Measurements from ENCODE around the gene PRSS36. TPM values are rescaled to one million over a fixed set of nuclear protein-coding genes. Genes with fewer than 3 reads are reported as not detected.

PRSS36 gene
- total RNA-seq, 1 experiment from 2014 or later, result 1.3 TPM

- peak; percentile 93 for TF ChIP-seq ESRRA (CRISPR knock-in tag; IDR thresholded peaks at IDR 0.05; ENCODE audit: borderline replicate concordance)
- no peak for TF ChIP-seq EMX1 (CRISPR knock-in tag; IDR thresholded peaks at IDR 0.05)
- peak; percentile 49; the same call in 1 of the 2 replicates for TF ChIP-seq ATF2 (CRISPR knock-in tag; IDR thresholded peaks at IDR 0.05; ENCODE audit: borderline replicate concordance, low read depth)
- peak; percentile 53 for TF ChIP-seq USF1 (CRISPR knock-in tag; IDR thresholded peaks at IDR 0.05)
- TF ChIP-seq, protein P1, sequence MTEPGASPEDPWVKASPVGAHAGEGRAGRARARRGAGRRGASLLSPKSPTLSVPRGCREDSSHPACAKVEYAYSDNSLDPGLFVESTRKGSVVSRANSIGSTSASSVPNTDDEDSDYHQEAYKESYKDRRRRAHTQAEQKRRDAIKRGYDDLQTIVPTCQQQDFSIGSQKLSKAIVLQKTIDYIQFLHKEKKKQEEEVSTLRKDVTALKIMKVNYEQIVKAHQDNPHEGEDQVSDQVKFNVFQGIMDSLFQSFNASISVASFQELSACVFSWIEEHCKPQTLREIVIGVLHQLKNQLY (CRISPR knock-in tag; IDR thresholded peaks at IDR 0.05), result 0 out of 2 replicates have a peak, but pooled peaks have one; percentile 29
- peak; percentile 97 for TF ChIP-seq TCF7 (CRISPR knock-in tag; IDR thresholded peaks at IDR 0.05; ENCODE audit: low read depth)
- TF ChIP-seq ETV6 (CRISPR knock-in tag; IDR thresholded peaks at IDR 0.05), result peak; percentile 71; the same call in 1 of the 2 replicates
- peak; percentile 95; the same call in 1 of the 2 replicates for TF ChIP-seq TEAD1 (CRISPR knock-in tag; IDR thresholded peaks at IDR 0.05)
- TF ChIP-seq JUN (CRISPR knock-in tag; IDR thresholded peaks at IDR 0.05), result peak; percentile 98
- TF ChIP-seq SP1 (CRISPR knock-in tag; conservative IDR thresholded peaks at IDR 0.05), result peak; percentile 89
- no peak for TF ChIP-seq FOXJ3 (CRISPR knock-in tag; IDR thresholded peaks at IDR 0.05; ENCODE audit: borderline replicate concordance)
- peak; percentile 95 for TF ChIP-seq TEAD4 (CRISPR knock-in tag; IDR thresholded peaks at IDR 0.05)
- TF ChIP-seq TP53 (CRISPR knock-in tag; IDR thresholded peaks at IDR 0.05), result peak; percentile 97
- TF ChIP-seq, protein P2, sequence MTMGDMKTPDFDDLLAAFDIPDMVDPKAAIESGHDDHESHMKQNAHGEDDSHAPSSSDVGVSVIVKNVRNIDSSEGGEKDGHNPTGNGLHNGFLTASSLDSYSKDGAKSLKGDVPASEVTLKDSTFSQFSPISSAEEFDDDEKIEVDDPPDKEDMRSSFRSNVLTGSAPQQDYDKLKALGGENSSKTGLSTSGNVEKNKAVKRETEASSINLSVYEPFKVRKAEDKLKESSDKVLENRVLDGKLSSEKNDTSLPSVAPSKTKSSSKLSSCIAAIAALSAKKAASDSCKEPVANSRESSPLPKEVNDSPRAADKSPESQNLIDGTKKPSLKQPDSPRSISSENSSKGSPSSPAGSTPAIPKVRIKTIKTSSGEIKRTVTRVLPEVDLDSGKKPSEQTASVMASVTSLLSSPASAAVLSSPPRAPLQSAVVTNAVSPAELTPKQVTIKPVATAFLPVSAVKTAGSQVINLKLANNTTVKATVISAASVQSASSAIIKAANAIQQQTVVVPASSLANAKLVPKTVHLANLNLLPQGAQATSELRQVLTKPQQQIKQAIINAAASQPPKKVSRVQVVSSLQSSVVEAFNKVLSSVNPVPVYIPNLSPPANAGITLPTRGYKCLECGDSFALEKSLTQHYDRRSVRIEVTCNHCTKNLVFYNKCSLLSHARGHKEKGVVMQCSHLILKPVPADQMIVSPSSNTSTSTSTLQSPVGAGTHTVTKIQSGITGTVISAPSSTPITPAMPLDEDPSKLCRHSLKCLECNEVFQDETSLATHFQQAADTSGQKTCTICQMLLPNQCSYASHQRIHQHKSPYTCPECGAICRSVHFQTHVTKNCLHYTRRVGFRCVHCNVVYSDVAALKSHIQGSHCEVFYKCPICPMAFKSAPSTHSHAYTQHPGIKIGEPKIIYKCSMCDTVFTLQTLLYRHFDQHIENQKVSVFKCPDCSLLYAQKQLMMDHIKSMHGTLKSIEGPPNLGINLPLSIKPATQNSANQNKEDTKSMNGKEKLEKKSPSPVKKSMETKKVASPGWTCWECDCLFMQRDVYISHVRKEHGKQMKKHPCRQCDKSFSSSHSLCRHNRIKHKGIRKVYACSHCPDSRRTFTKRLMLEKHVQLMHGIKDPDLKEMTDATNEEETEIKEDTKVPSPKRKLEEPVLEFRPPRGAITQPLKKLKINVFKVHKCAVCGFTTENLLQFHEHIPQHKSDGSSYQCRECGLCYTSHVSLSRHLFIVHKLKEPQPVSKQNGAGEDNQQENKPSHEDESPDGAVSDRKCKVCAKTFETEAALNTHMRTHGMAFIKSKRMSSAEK (CRISPR knock-in tag; IDR thresholded peaks at IDR 0.05; ENCODE audit: borderline replicate concordance), result no peak
- TF ChIP-seq, protein P3, sequence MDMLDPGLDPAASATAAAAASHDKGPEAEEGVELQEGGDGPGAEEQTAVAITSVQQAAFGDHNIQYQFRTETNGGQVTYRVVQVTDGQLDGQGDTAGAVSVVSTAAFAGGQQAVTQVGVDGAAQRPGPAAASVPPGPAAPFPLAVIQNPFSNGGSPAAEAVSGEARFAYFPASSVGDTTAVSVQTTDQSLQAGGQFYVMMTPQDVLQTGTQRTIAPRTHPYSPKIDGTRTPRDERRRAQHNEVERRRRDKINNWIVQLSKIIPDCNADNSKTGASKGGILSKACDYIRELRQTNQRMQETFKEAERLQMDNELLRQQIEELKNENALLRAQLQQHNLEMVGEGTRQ (CRISPR knock-in tag; IDR thresholded peaks at IDR 0.05), result no peak
- peak; percentile 90; the same call in 1 of the 2 replicates for TF ChIP-seq ARID4B (CRISPR knock-in tag; IDR thresholded peaks at IDR 0.05; ENCODE audit: borderline replicate concordance)
Measured at GRCh38 chr16:31142109-31143010, 7.5 kb downstream of the PRSS36 start (continued).
